Activated CD8-positive, alpha-beta memory T cell treated with anti-CD3 and anti-CD28 coated beads, Interleukin-2, amount 50 U/mL, for 48 hours (primary cell): ENCODE data around the gene IPO7.

ENCODE experiments used
- DNase-seq: peaks from one replicate; pipeline ENCODE4 v3.0.0-alpha.2; 2020

Gene IPO7

DNA sequence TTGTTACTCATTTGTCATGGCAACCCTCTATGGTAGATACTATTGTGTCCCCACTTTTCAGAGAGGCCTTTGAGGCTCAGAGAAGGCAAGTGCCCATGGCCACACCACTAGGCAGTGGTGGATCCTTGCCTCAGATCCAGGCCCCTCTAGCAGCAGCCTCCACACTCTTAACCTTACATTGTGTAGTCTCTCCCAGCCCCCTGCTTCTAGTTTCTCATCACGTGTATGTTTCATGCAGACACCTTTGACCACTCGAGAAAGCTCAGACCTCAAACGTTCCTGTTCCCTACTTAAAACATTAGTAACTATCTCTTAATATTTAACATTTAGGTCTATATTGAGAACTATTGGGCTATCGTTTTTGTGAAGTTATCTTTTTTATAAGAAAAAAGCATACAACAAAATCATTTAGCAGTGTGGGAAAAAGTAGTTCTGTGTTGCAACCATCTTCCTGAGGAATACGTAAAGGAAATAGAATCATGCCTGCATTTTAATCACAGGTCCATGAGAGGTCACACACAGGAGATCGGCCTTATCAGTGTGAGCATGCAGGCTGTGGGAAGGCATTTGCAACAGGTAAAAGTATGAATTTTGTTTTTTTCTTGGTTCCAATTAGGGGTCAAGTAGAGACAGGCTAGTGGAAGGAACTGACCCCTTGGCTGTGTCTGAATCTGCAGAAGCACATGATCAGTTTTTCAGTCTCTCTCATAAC, 111.5 kb downstream of the IPO7 start:
- no peak for DNase-seq
